Myocyte (in vitro differentiated cells): ENCODE measurements around the gene HSD17B13. TPM values are rescaled to one million over a fixed set of nuclear protein-coding genes. Genes with fewer than 3 reads are reported as not detected.

ENCODE experiments used
- DNase-seq: peaks from one replicate; pipeline ENCODE4 v3.0.0-alpha.2; 2012; ENCODE audit warnings: low read depth
- microRNA-seq: library from miRNA; unstranded; fragments of <30 nt; microRNA quantifications from one replicate; pipeline ENCODE4, GENCODE V29; 2016
- total RNA-seq: library from RNA; depleted of rRNA; stranded (reverse); fragments of >200 nt; gene quantifications from 2 replicates; pipeline ENCODE4 v1.2.3, GENCODE V29; 2014

Gene HSD17B13
- total RNA-seq, 1 donor from 2014 or later, result not detected

DNA sequence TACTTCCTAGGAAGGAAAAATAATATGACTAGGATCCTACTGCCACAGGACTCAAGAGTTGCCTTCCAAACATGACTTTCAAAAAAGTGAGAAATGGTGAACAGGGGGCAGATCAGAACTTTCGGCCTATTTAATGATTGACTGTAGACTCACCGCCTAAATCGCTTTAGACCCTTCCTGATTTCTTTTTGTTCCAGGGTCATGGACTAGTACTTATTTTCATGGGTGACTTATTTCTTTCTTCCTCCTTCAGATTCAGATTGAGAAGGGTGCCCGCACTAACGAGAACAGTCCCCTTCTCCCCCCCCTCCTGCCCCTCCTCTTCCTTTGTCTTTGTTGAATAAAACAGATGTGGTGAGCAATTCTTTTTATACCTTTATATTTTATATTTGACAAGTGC is 54.3 kb downstream of the HSD17B13 start:
- DNase-seq, result no peak

DNA sequence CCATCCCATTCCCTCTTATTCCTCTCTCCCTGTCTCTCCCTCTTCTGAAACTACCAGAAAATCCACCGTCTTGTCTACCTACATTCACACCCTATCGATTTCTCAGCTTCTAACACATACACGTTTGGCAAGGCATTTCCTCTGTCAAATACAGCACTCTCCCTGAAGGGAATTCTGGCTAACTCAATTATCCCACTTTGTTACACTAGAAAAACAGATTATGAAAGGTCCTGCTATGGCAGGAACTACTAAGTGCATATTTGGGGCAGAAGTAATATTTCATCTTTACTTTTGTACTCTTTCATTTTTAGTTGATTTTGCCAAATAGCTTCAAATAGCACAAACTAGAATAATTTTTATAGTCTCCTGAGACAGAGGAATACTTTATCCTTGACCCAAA is 55.7 kb downstream of the HSD17B13 start:
- no peak for DNase-seq

DNA sequence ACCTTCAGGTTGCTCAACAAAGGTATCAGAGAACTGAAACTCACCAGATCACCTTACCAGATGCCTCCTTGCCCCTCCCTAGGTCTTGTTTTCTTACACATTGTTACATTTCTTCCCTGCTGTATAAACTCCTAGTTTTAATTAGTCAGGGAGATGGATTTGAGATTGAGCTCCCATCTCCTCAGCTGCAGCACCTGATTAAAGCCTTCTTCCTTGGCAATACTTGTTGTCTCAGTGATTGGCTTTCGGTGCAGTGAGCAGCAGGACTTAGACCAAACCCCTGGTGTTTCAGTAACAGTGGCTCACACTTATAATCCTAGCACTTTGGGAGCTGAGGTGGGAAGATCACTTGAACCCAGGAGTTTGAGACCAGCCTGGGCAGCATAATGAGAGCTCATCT is 59.8 kb downstream of the HSD17B13 start:
- DNase-seq, result no peak

DNA sequence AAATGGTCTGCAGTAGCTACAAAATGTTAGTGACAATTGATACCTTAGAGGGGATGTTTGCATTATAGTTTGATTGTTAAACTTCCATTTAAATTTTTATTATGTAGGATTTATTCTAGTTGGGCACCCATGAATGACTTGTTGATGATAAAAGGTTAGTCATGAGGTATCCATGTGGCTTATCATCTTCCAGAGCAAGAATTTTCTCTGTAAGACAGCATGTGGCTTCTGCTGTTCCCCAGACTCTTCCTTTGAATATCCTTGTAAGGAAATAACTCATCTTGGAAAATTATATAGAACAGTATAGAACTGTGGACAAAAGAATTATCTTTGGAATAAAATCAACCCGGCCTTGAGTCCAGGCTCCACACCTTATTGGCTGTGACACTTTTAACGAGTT is 62.2 kb downstream of the HSD17B13 start:
- DNase-seq, result no peak

GRCh38 chr4:87258677-87259076 is 64.0 kb downstream of the HSD17B13 start:
- DNase-seq, result no peak

- no peak for DNase-seq
Measured at GRCh38 chr4:87257523-87257922, 65.2 kb downstream of the HSD17B13 start.

GRCh38 chr4:87255755-87256154 is 66.9 kb downstream of the HSD17B13 start:
- DNase-seq, result no peak

Small RNA genes lying within 50 kb of the gene (microRNA-seq; reads per million reads assigned to microRNA genes)
- gene MIR5705, result not detected

Other genes starting within 250 kb of the HSD17B13 start
- gene KLHL8, start 102.3 kb downstream of the HSD17B13 start, total RNA-seq, result 8.4 and 10.1 TPM in 2 replicates
- gene HSD17B11, start 68.3 kb upstream of the HSD17B13 start, total RNA-seq, result 25.1 and 30.8 TPM in 2 replicates
- 17.0 and 36.0 TPM in 2 replicates for gene NUDT9, start 99.7 kb upstream of the HSD17B13 start, total RNA-seq
- gene SPARCL1, start 206.5 kb upstream of the HSD17B13 start, total RNA-seq, result 0.26 and 0.80 TPM in 2 replicates